ENCODE results near the gene NBEAL1.

The NBEAL1 gene

GRCh38 chr2:203040966-203041521 lies 26.4 kb downstream of the NBEAL1 start:
- no peak for DNase-seq (ENCODE audit: low read depth)
- TF ChIP-seq, protein P1, sequence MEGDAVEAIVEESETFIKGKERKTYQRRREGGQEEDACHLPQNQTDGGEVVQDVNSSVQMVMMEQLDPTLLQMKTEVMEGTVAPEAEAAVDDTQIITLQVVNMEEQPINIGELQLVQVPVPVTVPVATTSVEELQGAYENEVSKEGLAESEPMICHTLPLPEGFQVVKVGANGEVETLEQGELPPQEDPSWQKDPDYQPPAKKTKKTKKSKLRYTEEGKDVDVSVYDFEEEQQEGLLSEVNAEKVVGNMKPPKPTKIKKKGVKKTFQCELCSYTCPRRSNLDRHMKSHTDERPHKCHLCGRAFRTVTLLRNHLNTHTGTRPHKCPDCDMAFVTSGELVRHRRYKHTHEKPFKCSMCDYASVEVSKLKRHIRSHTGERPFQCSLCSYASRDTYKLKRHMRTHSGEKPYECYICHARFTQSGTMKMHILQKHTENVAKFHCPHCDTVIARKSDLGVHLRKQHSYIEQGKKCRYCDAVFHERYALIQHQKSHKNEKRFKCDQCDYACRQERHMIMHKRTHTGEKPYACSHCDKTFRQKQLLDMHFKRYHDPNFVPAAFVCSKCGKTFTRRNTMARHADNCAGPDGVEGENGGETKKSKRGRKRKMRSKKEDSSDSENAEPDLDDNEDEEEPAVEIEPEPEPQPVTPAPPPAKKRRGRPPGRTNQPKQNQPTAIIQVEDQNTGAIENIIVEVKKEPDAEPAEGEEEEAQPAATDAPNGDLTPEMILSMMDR (IDR thresholded peaks at IDR 0.05; ENCODE audit: control insufficient read depth, extremely low read depth, insufficient read depth): no peak
- H3K4me3 ChIP-seq (ENCODE audit: low read depth, low read length): no peak overlapping the region

DNA sequence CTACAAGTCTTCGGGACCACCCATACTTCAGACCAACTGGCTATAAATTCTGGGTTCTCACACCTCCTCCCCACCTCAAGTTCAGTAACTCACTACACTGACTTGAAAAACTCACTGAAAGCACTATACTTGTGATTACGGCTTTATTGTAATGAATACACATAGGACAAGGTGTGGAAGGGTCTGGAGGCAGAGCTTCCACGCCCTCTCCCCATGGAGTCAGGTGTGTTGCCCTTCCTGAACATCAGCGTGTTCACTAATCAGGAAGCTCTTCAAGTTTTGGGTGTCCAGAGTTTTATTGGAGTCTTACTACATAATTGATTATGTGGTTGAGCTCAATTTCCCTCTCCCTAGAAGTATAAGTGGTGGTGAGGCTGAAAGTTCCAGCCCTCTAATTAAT lies 27.5 kb downstream of the NBEAL1 start:
- TF ChIP-seq, protein P1 (IDR thresholded peaks at IDR 0.05; ENCODE audit: control insufficient read depth, extremely low read depth, insufficient read depth): no peak
- no peak for DNase-seq (ENCODE audit: low read depth)
- H3K4me3 ChIP-seq (ENCODE audit: low read depth, low read length): no peak overlapping the region

DNA sequence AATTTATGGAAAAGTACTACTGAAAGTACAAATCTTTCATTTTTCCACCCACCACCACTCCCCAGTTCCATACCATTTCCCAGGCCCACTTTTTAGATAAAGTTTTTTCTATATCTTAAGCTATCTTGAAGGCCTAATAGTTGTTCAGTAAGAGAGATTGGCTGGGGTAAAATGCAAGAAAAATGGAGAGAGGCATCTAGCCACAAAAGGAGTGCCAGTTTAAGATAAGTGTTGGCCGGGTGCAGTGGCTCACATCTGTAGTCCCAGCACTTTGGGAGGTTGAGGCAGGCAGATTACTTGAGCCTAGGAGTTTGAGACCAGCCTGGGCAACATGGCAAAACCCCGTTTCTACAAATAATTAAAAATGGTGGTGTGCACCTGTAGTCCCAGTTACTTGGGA lies 28.6 kb downstream of the NBEAL1 start:
- no peak for DNase-seq (ENCODE audit: low read depth)
- H3K4me3 ChIP-seq (ENCODE audit: low read depth, low read length): no peak overlapping the region

DNA sequence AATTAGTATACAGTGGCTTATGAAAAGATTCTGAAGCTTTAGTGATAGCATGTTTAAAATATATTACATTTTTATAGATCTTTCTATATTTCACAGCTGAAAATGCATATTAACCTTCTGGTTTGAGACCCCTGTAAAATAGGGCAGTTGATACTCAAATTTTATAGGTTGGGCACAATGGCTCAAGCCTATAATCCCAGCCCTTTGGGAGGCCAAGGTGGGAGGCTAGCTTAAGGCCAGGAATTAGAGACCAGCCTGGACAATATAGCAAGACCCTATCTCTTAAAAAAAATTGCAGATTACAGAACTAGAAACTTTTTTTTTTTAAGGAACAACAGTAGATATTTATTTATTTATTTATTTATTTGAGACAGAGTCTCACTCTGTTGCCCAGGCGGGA lies 31.2 kb downstream of the NBEAL1 start:
- TF ChIP-seq, protein P1 (IDR thresholded peaks at IDR 0.05; ENCODE audit: control insufficient read depth, extremely low read depth, insufficient read depth): no peak
- no peak for DNase-seq (ENCODE audit: low read depth)
- H3K4me3 ChIP-seq (ENCODE audit: low read depth, low read length): no peak overlapping the region

More for the DNA sequence above, 28.6 kb downstream of the NBEAL1 start:
- TF ChIP-seq, protein P1 (IDR thresholded peaks at IDR 0.05; ENCODE audit: control insufficient read depth, extremely low read depth, insufficient read depth): no peak

GRCh38 chr2:203052539-203052938 lies 37.9 kb downstream of the NBEAL1 start:
- no peak overlapping the region for H3K4me3 ChIP-seq (ENCODE audit: low read depth, low read length)
- no peak for DNase-seq (ENCODE audit: low read depth)
- TF ChIP-seq, protein P1 (IDR thresholded peaks at IDR 0.05; ENCODE audit: control insufficient read depth, extremely low read depth, insufficient read depth): no peak

DNA sequence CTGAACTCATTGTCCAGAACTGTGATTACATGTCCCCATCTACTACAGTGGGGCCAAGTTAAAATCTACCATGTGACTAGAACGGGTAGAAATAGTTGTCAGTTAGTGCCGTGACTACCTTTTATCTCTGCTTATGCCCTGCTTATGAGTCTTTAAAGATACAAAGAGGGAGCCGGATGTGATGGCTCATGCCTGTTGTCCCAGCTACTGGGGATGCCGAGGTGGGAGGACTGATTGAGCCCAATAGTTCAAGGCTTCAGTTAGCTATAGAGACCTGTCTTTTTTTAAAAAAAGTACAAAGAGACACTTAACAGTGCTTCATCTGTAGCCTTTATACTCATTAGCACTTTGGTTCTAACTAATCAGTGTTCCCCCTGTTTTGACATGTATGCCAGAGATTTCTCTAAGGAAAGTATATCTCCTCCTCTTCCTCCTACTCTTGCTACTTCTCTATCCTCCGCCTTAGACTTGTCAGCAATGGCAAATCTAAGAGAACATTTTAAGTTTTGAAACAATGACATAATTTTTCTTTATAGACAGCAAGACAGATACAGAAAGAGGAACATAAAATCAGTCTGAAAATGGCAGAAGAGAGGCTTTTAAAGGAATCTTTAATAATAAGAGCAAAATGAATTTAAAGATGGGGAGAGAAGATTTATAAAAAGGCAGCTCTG lies 45.0 kb downstream of the NBEAL1 start:
- H3K4me3 ChIP-seq (ENCODE audit: low read depth, low read length): no peak overlapping the region
- TF ChIP-seq, protein P1 (IDR thresholded peaks at IDR 0.05; ENCODE audit: control insufficient read depth, extremely low read depth, insufficient read depth): no peak
- no peak for DNase-seq (ENCODE audit: low read depth)

DNA sequence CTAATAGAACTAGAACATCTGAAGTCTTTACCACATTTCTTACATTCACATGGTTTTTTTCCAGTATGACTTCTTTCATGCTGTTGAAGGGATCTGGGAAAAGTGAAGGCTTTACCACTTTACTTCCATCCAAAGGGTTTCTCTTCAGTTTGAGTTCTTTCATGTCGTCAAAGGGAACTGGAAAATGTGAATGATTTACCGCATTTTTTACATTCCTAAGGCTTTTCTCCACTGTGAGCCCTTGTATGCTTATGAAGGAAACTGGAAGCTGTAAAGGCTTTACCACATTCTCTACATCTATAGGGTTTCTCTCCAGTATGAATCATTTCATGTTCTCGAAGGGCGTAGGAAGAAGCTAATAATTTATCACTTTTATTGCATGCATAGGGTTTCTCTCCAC lies 46.7 kb downstream of the NBEAL1 start:
- DNase-seq (ENCODE audit: low read depth): no peak
- TF ChIP-seq, protein P1 (IDR thresholded peaks at IDR 0.05; ENCODE audit: control insufficient read depth, extremely low read depth, insufficient read depth): no peak
- H3K4me3 ChIP-seq (ENCODE audit: low read depth, low read length): no peak overlapping the region

All from LNCaP clone FGC (cell line).